HepG2 (cell line): ENCODE results near the gene SNAP23. TPM values are rescaled to one million over a fixed set of nuclear protein-coding genes. Genes with fewer than 3 reads are reported as not detected.

Source experiments
- BORCS8-MEF2B ChIP-seq: sonication (generic); formaldehyde crosslinking; IDR thresholded peaks from 2 replicates; pipeline ENCODE4 v1.8.0; 2022; ENCODE audit warnings: mild to moderate bottlenecking, missing genetic modification reagents
- CENPX ChIP-seq: sonication (generic); formaldehyde crosslinking; IDR thresholded peaks from 2 replicates; pipeline ENCODE4 v1.9.0; 2021; ENCODE audit warnings: mild to moderate bottlenecking, missing genetic modification reagents, moderate library complexity
- EP300 ChIP-seq, 3 experiments: sonication (generic) in 1 of 3; formaldehyde crosslinking in 1 of 3; IDR thresholded peaks; 2 replicates each; pipeline versions ENCODE4 v1.5.1 to v1.6.1; 2011 to 2020; ENCODE audit warnings: low read depth in 2 of 3, low read length in 2 of 3, borderline replicate concordance in 1 of 3, improper control_type of control experiment in 1 of 3, mild to moderate bottlenecking in 1 of 3, missing genetic modification reagents in 1 of 3, moderate library complexity in 1 of 3
- HNRNPK ChIP-seq: fragments of 200-400 bp; formaldehyde crosslinking; IDR thresholded peaks from 2 replicates; pipeline ENCODE4 v1.6.1; 2018; ENCODE audit warnings: low read length, low read depth, moderate library complexity, mild to moderate bottlenecking; ENCODE audit not compliant: poor library complexity, severe bottlenecking
- KDM6A ChIP-seq: IDR thresholded peaks from 2 replicates; pipeline ENCODE4 v1.6.1; 2016; ENCODE audit warnings: low read depth
- KLF11 ChIP-seq: IDR thresholded peaks from 2 replicates; pipeline ENCODE4 v1.6.1; 2016; ENCODE audit warnings: missing compliant biosample characterization
- REXO4 ChIP-seq: sonication (generic); formaldehyde crosslinking; IDR thresholded peaks from 2 replicates; pipeline ENCODE4 v1.8.0; 2022; ENCODE audit warnings: missing genetic modification reagents, mild to moderate bottlenecking, borderline replicate concordance
- RXRA ChIP-seq: sonication (generic); formaldehyde crosslinking; IDR thresholded peaks from 2 replicates; pipeline ENCODE4 v1.5.1; 2020; ENCODE audit warnings: missing genetic modification reagents
- ZNF10 ChIP-seq: sonication (generic); formaldehyde crosslinking; IDR thresholded peaks from 2 replicates; pipeline ENCODE4 v1.4.0; 2020; ENCODE audit warnings: mild to moderate bottlenecking, low read depth, missing genetic modification reagents, borderline replicate concordance
- ZNF431 ChIP-seq: sonication (generic); formaldehyde crosslinking; IDR thresholded peaks from 2 replicates; pipeline ENCODE4 v1.9.0; 2022; ENCODE audit warnings: missing genetic modification reagents, low read depth, mild to moderate bottlenecking, borderline replicate concordance
- ZNF563 ChIP-seq: sonication (generic); formaldehyde crosslinking; IDR thresholded peaks from 2 replicates; pipeline ENCODE4 v1.8.0; 2022; ENCODE audit warnings: mild to moderate bottlenecking, moderate library complexity, missing genetic modification reagents
- ZNF614 ChIP-seq: IDR thresholded peaks from 2 replicates; pipeline ENCODE4 v1.6.1; 2018; ENCODE audit warnings: missing biosample characterization, missing genetic modification reagents, inconsistent platforms, borderline replicate concordance
- ZNF678 ChIP-seq: sonication (generic); formaldehyde crosslinking; IDR thresholded peaks from 2 replicates; pipeline ENCODE4 v1.4.0; 2020; ENCODE audit warnings: mild to moderate bottlenecking, missing genetic modification reagents
- ZNF841 ChIP-seq: sonication (generic); formaldehyde crosslinking; IDR thresholded peaks from 2 replicates; pipeline ENCODE4 v1.8.1; 2023; ENCODE audit warnings: missing genetic modification reagents, borderline replicate concordance
- polyA plus RNA-seq, 8 experiments: library from polyadenylated mRNA; depleted of rRNA in 3 of 8; stranded (reverse) in 7 of 8; unstranded in 1 of 8; fragments of >200 nt; fragmentation: Illumina TruSeq in 4 of 8; extraction: Trizol in 4 of 8; gene quantifications; 2 replicates each; pipeline versions ENCODE4 v1.2.1 to v1.2.3, GENCODE V29; 2011 to 2016; ENCODE audit warnings: low read depth in 4 of 8, missing spikeins in 1 of 8, mixed read lengths in 1 of 8; ENCODE audit not compliant: insufficient read depth in 1 of 8
- total RNA-seq, 5 experiments: library from RNA; depleted of rRNA; stranded (reverse); fragments of >200 nt; fragmentation: Illumina TruSeq; extraction: Trizol; gene quantifications; 2 replicates each; pipeline ENCODE4 v1.2.3, GENCODE V29; 2016; ENCODE audit warnings: low read depth in 1 of 5
- TF ChIP-seq, protein P1 (sequence below): sonication (generic); formaldehyde crosslinking; IDR thresholded peaks from 2 replicates; pipeline ENCODE4 v1.4.0; 2020; ENCODE audit warnings: missing genetic modification reagents, borderline replicate concordance
- TF ChIP-seq, protein P2 (sequence below), 2 experiments: fragments of 450-650 bp in 1 of 2; sonication (generic) in 1 of 2; formaldehyde crosslinking in 1 of 2; IDR thresholded peaks; 2 replicates each; pipeline versions ENCODE4 v1.6.1 to v1.8.0; 2016 to 2022; ENCODE audit warnings: antibody characterized with exemption in 1 of 2, mild to moderate bottlenecking in 1 of 2, missing genetic modification reagents in 1 of 2

Gene SNAP23
- total and polyA plus RNA-seq, 2 of the 13 experiments (the other 11 are each of a cell fraction or from before 2014, with no cell fraction given), result 37.0 to 101 TPM

DNA sequence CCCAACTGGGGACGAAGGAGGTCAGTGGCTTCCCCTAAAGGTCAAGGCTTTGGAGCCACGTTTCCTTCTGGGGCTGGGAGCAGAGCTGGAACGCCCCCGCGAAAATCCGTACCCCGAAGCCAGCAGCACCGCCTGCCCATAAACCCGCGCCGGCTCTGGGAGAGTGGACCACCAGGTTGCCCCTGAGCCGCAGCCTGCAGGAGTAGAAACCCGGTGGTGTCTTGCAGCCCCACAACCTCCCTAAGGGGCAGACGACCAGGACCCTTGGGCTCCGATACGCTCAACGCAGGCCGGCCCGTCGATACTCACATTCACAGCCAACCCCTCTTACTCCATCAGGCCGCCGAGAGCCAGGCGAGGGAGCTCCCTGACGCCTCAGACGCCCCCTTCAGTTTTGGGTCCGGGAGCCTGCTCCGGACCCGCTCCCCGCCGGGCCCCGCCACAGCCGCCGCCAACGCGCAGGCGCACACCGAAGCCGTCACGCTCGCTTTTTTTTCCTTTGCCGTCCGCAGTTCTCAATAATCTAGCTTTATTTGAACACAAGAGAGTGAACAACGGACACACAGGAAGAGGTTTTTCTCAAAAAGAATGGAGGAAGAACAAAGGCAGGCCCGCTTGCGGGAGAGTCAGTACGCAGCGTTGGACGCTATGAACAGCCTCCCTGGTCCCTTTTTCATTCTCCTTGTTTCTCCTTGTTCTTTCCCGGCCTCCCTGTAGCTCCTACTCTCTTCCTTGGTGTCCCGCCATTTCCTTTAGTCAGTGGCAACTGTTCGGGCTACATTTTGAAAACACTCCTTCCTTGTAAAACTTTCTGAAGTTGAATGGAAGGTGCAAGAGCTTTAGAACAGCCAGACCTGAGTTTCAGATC lies 4.5 kb upstream of the SNAP23 start, which contains the start of gene ZNF106 (continued):
- TF ChIP-seq EP300 (IDR thresholded peaks at IDR 0.05; ENCODE audit: low read depth in 2 of 2, low read length in 2 of 2), result peak in 1 of 2 experiments; percentile 40; a peak in 1 of 4 replicates
- no peak for TF ChIP-seq EP300 (CRISPR knock-in tag; IDR thresholded peaks at IDR 0.05; ENCODE audit: borderline replicate concordance)
- TF ChIP-seq, protein P1, sequence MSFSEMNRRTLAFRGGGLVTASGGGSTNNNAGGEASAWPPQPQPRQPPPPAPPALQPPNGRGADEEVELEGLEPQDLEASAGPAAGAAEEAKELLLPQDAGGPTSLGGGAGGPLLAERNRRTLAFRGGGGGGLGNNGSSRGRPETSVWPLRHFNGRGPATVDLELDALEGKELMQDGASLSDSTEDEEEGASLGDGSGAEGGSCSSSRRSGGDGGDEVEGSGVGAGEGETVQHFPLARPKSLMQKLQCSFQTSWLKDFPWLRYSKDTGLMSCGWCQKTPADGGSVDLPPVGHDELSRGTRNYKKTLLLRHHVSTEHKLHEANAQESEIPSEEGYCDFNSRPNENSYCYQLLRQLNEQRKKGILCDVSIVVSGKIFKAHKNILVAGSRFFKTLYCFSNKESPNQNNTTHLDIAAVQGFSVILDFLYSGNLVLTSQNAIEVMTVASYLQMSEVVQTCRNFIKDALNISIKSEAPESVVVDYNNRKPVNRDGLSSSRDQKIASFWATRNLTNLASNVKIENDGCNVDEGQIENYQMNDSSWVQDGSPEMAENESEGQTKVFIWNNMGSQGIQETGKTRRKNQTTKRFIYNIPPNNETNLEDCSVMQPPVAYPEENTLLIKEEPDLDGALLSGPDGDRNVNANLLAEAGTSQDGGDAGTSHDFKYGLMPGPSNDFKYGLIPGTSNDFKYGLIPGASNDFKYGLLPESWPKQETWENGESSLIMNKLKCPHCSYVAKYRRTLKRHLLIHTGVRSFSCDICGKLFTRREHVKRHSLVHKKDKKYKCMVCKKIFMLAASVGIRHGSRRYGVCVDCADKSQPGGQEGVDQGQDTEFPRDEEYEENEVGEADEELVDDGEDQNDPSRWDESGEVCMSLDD (CRISPR knock-in tag), result peak; percentile 71; the same call in 1 of the 2 replicates
- TF ChIP-seq ZNF614 (CRISPR knock-in tag), result peak; percentile 69; the same call in 1 of the 2 replicates
- TF ChIP-seq ZNF431 (CRISPR knock-in tag), result no peak
- TF ChIP-seq CENPX (CRISPR knock-in tag), result no peak
- TF ChIP-seq ZNF10 (CRISPR knock-in tag), result no peak
- no peak for TF ChIP-seq KLF11 (CRISPR knock-in tag)
- no peak for TF ChIP-seq HNRNPK
- no peak for TF ChIP-seq KDM6A (CRISPR knock-in tag)
- no peak for TF ChIP-seq ZNF678
- peak; percentile 81 for TF ChIP-seq ZNF563 (CRISPR knock-in tag)
- TF ChIP-seq ZNF841, result no peak
- TF ChIP-seq BORCS8-MEF2B (CRISPR knock-in tag), result 0 out of 2 replicates have a peak, but pooled peaks have one; percentile 39
- TF ChIP-seq REXO4 (CRISPR knock-in tag), result no peak
- TF ChIP-seq RXRA (CRISPR knock-in tag), result 0 out of 2 replicates have a peak, but pooled peaks have one; percentile 15
- TF ChIP-seq, protein P2, sequence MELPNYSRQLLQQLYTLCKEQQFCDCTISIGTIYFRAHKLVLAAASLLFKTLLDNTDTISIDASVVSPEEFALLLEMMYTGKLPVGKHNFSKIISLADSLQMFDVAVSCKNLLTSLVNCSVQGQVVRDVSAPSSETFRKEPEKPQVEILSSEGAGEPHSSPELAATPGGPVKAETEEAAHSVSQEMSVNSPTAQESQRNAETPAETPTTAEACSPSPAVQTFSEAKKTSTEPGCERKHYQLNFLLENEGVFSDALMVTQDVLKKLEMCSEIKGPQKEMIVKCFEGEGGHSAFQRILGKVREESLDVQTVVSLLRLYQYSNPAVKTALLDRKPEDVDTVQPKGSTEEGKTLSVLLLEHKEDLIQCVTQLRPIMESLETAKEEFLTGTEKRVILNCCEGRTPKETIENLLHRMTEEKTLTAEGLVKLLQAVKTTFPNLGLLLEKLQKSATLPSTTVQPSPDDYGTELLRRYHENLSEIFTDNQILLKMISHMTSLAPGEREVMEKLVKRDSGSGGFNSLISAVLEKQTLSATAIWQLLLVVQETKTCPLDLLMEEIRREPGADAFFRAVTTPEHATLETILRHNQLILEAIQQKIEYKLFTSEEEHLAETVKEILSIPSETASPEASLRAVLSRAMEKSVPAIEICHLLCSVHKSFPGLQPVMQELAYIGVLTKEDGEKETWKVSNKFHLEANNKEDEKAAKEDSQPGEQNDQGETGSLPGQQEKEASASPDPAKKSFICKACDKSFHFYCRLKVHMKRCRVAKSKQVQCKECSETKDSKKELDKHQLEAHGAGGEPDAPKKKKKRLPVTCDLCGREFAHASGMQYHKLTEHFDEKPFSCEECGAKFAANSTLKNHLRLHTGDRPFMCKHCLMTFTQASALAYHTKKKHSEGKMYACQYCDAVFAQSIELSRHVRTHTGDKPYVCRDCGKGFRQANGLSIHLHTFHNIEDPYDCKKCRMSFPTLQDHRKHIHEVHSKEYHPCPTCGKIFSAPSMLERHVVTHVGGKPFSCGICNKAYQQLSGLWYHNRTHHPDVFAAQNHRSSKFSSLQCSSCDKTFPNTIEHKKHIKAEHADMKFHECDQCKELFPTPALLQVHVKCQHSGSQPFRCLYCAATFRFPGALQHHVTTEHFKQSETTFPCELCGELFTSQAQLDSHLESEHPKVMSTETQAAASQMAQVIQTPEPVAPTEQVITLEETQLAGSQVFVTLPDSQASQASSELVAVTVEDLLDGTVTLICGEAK (IDR thresholded peaks at IDR 0.05), result peak; percentile 100
- TF ChIP-seq, protein P2 (CRISPR knock-in tag; IDR thresholded peaks at IDR 0.05), result peak; percentile 100
